Measurements from ENCODE around the gene CHCHD1.
"Not testable (repeated sequence)": the region's sequence is repeated elsewhere in the genome, so short reads cannot be mapped to it uniquely, and the experiment has no call there.

DNA sequence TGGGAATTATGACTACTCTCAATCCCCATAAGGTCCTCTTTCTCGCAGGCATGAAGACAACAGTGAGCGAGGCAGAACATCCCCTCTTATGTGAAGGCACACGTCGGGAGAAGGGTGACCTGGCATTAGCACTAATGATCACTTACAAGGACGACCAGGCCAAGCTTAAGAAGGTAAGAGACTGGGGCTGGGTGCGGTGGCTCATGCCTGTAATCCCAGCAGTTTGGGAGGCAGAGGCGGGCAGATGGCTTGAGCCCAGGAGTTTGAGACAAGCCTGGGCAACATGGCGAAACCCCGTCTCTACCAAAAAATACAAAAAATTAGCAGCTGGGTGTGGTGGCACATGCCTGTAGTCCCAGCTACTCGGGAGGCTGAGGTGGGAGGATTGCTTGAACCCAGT lies 13.6 kb downstream of the CHCHD1 start:
- TF ChIP-seq POLR2AphosphoS5, EP300 (IDR thresholded peaks at IDR 0.05): not testable (repeated sequence)

All from suprapubic skin (tissue), 4 donors.